Tibial nerve (tissue), 4 donors: ENCODE data around the gene RNF217. TPM values are rescaled to one million over a fixed set of nuclear protein-coding genes. Genes with fewer than 3 reads are reported as not detected.
A peak's percentile ranks its signal among the peaks of the same experiment; 100 is the strongest.

Experiments
- DNase-seq, 2 donors: peaks; one replicate each; pipeline ENCODE4 v3.0.0-alpha.2; 2019; ENCODE audit warnings: low spot score in 2 of 2
- H3K27ac ChIP-seq, 4 donors: fragments of 200-600 bp; sonication (generic) in 3 of 4; one replicate each; pipeline ENCODE4 v1.5.1; 2017 to 2019; ENCODE audit warnings: mild to moderate bottlenecking in 1 of 4
- H3K27me3 ChIP-seq, 2 donors: fragments of 200-600 bp; sonication (generic) in 1 of 2; one replicate each; pipeline versions ENCODE4 v1.5.1 to v1.6.0; 2017 to 2019
- H3K36me3 ChIP-seq, 3 donors: fragments of 200-600 bp; sonication (generic); one replicate each; pipeline ENCODE4 v1.5.1; 2018 to 2019
- H3K4me1 ChIP-seq, 4 donors: fragments of 200-600 bp; sonication (generic) in 3 of 4; one replicate each; pipeline ENCODE4 v1.5.1; 2017 to 2019
- H3K4me3 ChIP-seq, 4 donors: fragments of 200-600 bp; sonication (generic) in 3 of 4; one replicate each; pipeline ENCODE4 v1.5.1; 2017 to 2019; ENCODE audit warnings: mild to moderate bottlenecking in 1 of 4, moderate library complexity in 1 of 4
- H3K9me3 ChIP-seq, 4 donors: fragments of 200-600 bp; sonication (generic) in 3 of 4; one replicate each; pipeline ENCODE4 v1.5.1; 2017 to 2019
- EP300 ChIP-seq, 2 donors: sonication (generic); formaldehyde crosslinking; IDR thresholded peaks; one replicate each; pipeline ENCODE4 v1.6.1; 2017; ENCODE audit warnings: antibody characterized with exemption in 2 of 2, mild to moderate bottlenecking in 1 of 2
- POLR2A ChIP-seq, 2 donors: fragments of 450-650 bp; IDR thresholded peaks; one replicate each; pipeline ENCODE4 v1.6.1; 2017; ENCODE audit warnings: antibody characterized with exemption in 2 of 2, mild to moderate bottlenecking in 2 of 2, moderate library complexity in 2 of 2
- WGBS, 2 donors: methylation state at CpG; one replicate each; pipeline ENCODE4 v1.1.5; 2018; 5-methylcytosine and 5-hydroxymethylcytosine counted together
- total RNA-seq, 4 donors: library from RNA; depleted of rRNA; stranded (reverse); fragments of >200 nt; gene quantifications; one replicate each; pipeline ENCODE4 v1.1.0, GENCODE V29; 2016
- TF ChIP-seq, protein P1 (sequence below), 5 experiments: fragments of 200-600 bp in 3 of 5; fragments of 450-650 bp in 2 of 5; sonication (generic) in 3 of 5; IDR thresholded peaks; one replicate each; pipeline ENCODE4 v1.5.1; 2016 to 2019; ENCODE audit warnings: antibody characterized with exemption in 5 of 5, mild to moderate bottlenecking in 3 of 5, moderate library complexity in 2 of 5

Gene RNF217
- total RNA-seq, 4 donors from 2014 or later, result 26.7 to 40.2 (median 35.5) TPM

DNA sequence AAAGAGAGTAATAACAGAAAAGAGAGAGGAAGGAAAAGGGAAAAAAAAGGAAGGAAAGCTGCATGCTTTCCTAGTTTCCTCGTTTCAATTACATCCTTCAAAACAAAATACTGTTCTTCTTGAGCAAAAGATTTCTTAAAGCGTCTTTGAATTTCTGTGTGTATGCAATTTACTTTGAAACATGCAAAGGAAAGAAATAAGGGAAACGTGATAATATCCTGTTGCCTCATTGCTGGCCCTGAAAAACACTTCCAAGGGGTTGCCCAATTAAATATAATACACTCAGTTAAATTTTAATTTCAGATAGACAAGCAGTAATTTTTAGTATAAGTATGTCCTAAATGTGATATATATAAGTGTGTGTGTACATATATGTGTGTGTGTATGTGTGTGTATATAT is 140.2 kb downstream of the RNF217 start:
- no peak for TF ChIP-seq POLR2A (IDR thresholded peaks at IDR 0.05)
- TF ChIP-seq, protein P1, sequence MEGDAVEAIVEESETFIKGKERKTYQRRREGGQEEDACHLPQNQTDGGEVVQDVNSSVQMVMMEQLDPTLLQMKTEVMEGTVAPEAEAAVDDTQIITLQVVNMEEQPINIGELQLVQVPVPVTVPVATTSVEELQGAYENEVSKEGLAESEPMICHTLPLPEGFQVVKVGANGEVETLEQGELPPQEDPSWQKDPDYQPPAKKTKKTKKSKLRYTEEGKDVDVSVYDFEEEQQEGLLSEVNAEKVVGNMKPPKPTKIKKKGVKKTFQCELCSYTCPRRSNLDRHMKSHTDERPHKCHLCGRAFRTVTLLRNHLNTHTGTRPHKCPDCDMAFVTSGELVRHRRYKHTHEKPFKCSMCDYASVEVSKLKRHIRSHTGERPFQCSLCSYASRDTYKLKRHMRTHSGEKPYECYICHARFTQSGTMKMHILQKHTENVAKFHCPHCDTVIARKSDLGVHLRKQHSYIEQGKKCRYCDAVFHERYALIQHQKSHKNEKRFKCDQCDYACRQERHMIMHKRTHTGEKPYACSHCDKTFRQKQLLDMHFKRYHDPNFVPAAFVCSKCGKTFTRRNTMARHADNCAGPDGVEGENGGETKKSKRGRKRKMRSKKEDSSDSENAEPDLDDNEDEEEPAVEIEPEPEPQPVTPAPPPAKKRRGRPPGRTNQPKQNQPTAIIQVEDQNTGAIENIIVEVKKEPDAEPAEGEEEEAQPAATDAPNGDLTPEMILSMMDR (IDR thresholded peaks at IDR 0.05), result no peak
- no peak for TF ChIP-seq EP300 (IDR thresholded peaks at IDR 0.05)
- Histone ChIP-seq H3K36me3 (no peaks in the 10 kb centered on the region), H3K9me3 (no peaks in the 10 kb centered on the region), H3K4me1 (peaks cover 0 to 28% (median 1%) of the 10 kb centered on the region in 4 donors), H3K4me3 (no peak overlapping the region), H3K27me3 (no peaks in the 10 kb centered on the region), H3K27ac (peak overlapping the region in 2 of 4 donors; percentile 22 to 65)
- DNase-seq, result no peak
- WGBS, 2 donors, result 48 to 65% methylated on average over 3 of the region's 3 CpGs

DNA sequence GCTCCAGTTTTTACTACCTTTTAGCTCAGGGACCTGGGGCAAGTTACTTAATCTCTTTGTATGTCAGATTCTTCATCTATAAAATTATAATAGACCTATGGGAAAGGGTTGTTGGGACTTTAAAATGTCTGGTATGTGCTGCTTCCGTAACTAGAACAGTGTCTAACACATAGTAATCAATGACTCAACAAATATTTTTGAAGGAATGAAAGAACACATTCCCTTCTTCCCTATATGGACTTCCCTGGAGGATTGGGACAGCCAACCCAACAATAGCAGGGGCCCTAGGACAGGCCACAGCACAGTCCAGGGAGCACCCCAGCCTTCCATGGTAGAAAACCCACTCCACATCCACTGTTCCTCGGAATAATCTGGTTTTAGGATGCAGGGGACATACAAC is 140.7 kb downstream of the RNF217 start:
- Histone ChIP-seq H3K9me3 (no peaks in the 10 kb centered on the region), H3K27ac (peak overlapping the region in 1 of 4 donors; percentile 65), H3K4me1 (peaks cover 0 to 28% (median 1%) of the 10 kb centered on the region in 4 donors), H3K27me3 (no peaks in the 10 kb centered on the region), H3K4me3 (no peak overlapping the region), H3K36me3 (no peaks in the 10 kb centered on the region)
- no peak for DNase-seq
- TF ChIP-seq, protein P1 (IDR thresholded peaks at IDR 0.05), result no peak
- TF ChIP-seq POLR2A (IDR thresholded peaks at IDR 0.05) (no peak), EP300 (IDR thresholded peaks at IDR 0.05) (no peak)
- WGBS, 2 donors, result 52 to 67% methylated on average over 2 of the region's 2 CpGs

GRCh38 chr6:125104425-125104824 is 142.2 kb downstream of the RNF217 start:
- Histone ChIP-seq H3K27ac (peak overlapping the region in 1 of 4 donors; percentile 68), H3K36me3 (no peaks in the 10 kb centered on the region)

GRCh38 chr6:125107048-125107447 is 144.8 kb downstream of the RNF217 start:
- 90% methylated on average over 5 of the region's 5 CpGs for WGBS, 2 donors
- H3K27ac ChIP-seq, result no peak overlapping the region
- H3K4me3 ChIP-seq, result no peak overlapping the region
- peaks cover 0 to 32% (median 10%) of the 10 kb centered on the region in 4 donors for H3K9me3 ChIP-seq
- H3K4me1 ChIP-seq, result peaks cover 0 to 21% (median 1%) of the 10 kb centered on the region in 4 donors
- no peak for DNase-seq
- H3K27me3 ChIP-seq, result no peaks in the 10 kb centered on the region
- no peaks in the 10 kb centered on the region for H3K36me3 ChIP-seq
- TF ChIP-seq, protein P1 (IDR thresholded peaks at IDR 0.05), result no peak
- TF ChIP-seq POLR2A (IDR thresholded peaks at IDR 0.05) (no peak), EP300 (IDR thresholded peaks at IDR 0.05) (no peak)

More at GRCh38 chr6:125104425-125104824, 142.2 kb downstream of the RNF217 start:
- no peak for TF ChIP-seq EP300 (IDR thresholded peaks at IDR 0.05)
- TF ChIP-seq, protein P1 (IDR thresholded peaks at IDR 0.05), result no peak
- TF ChIP-seq POLR2A (IDR thresholded peaks at IDR 0.05), result no peak
- Histone ChIP-seq H3K4me3 (no peak overlapping the region), H3K27me3 (no peaks in the 10 kb centered on the region), H3K9me3 (peaks cover 0 to 7% (median 0%) of the 10 kb centered on the region in 4 donors), H3K4me1 (peaks cover 0 to 28% (median 1%) of the 10 kb centered on the region in 4 donors)
- 35% methylated on average over 4 of the region's 4 CpGs for WGBS, 2 donors
- no peak for DNase-seq

- H3K4me1 ChIP-seq, result peaks cover 0 to 14% (median 1%) of the 10 kb centered on the region in 4 donors
- no peaks in the 10 kb centered on the region for H3K36me3 ChIP-seq
- no peak for DNase-seq
- H3K27me3 ChIP-seq, result no peaks in the 10 kb centered on the region
- H3K4me3 ChIP-seq, result no peak overlapping the region
- H3K27ac ChIP-seq, result no peak overlapping the region
- no peak for TF ChIP-seq POLR2A (IDR thresholded peaks at IDR 0.05)
- 92 to 95% methylated on average over 3 of the region's 3 CpGs for WGBS, 2 donors
- H3K9me3 ChIP-seq, result peaks cover 0 to 36% (median 10%) of the 10 kb centered on the region in 4 donors
Observed at GRCh38 chr6:125107896-125108295, 145.7 kb downstream of the RNF217 start.
